Cardiac fibroblast (primary cell): ENCODE data around the gene TENM4.

Source experiments
- DNase-seq, 2 donors: peaks; one replicate each; pipeline versions ENCODE4 v3.0.0 to v3.0.0-alpha.2; 2010; ENCODE audit warnings: low read depth in 2 of 2
- H3K4me3 ChIP-seq, 2 donors: replicated peaks in 1 of 2; 1 replicate in 1 of 2; 2 replicates in 1 of 2; pipeline ENCODE4 v1.5.1; 2011; ENCODE audit warnings: low read depth in 2 of 2, low read length in 2 of 2, mild to moderate bottlenecking in 2 of 2, moderate library complexity in 1 of 2
- CTCF ChIP-seq: IDR thresholded peaks from one replicate; pipeline ENCODE4 v1.5.1; 2011; ENCODE audit warnings: low read depth, mild to moderate bottlenecking, low read length, inconsistent platforms

TENM4 gene

GRCh38 chr11:78635814-78636506 lies 804.9 kb downstream of the TENM4 start:
- no peak overlapping the region for H3K4me3 ChIP-seq
- no peak for TF ChIP-seq CTCF

GRCh38 chr11:78633516-78634310 lies 807.1 kb downstream of the TENM4 start:
- TF ChIP-seq CTCF: no peak
- H3K4me3 ChIP-seq: no peak overlapping the region
- no peak for DNase-seq

More at GRCh38 chr11:78635814-78636506, 804.9 kb downstream of the TENM4 start:
- DNase-seq: no peak

DNA sequence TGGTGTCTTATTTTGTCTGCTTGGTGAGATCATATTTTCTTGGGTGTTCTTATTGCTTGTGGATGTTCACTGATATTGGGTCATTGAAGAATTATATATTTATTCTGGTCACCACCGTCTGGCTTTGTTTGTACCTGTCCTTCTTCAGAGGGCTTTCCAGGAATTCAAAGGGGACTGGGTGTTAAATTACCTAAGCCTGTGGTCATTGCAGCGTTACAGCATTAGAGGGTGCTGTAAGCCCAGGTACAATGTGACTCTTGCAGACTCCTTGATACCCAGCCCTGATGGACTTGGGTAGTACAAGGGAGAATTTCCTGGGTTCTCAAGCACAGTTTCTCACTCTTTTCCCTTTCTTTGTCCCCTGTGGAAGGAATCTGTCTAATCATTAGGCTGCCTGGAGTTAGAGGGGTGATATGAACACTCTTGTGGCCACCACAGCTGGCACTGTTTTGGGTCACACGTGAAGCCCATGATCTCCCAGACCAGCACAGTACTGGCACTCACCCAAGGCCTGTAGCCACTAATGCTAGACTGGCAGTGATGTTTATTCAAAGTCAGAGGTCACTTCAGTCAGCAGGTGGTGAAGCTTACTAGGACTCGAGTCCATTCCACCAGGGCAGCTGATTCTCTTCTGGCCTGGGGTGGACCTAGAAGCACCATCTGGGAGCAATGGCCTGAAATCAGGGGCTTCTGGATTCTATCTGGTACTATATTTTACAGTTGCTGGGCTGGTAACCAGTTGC lies 810.1 kb downstream of the TENM4 start:
- no peak overlapping the region for H3K4me3 ChIP-seq
- DNase-seq: no peak
- TF ChIP-seq CTCF: no peak

- no peak for DNase-seq
- no peak for TF ChIP-seq CTCF
- H3K4me3 ChIP-seq: no peak overlapping the region
Observed at GRCh38 chr11:78630155-78630554, 810.7 kb downstream of the TENM4 start.

- TF ChIP-seq CTCF: no peak
- no peak overlapping the region for H3K4me3 ChIP-seq
- DNase-seq: no peak
Observed at GRCh38 chr11:78622666-78623065, 818.2 kb downstream of the TENM4 start.

DNA sequence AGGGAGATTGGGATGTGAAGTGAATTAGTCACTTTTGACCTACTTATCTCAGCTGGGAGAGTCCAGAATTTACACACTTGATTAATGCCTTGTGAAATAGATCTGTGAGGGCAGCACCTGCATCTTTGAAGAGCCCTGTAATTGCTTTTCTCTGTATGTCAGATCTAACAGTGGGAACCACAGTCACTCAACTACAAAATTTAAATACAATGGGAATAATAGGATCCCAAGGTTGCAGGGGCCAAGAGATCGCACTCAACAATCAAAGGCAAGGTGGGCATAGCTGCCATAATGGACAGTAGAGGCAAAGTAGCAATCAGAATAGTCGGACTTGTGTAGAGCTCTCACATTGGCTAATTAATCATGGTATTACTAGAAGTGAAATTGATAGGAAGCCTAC lies 820.7 kb downstream of the TENM4 start:
- no peak for DNase-seq
- TF ChIP-seq CTCF: no peak
- H3K4me3 ChIP-seq: no peak overlapping the region
